ENCODE results near the gene KCNG3. TPM values are rescaled to one million over a fixed set of nuclear protein-coding genes. Genes with fewer than 3 reads are reported as not detected.

KCNG3 gene
- total and polyA plus RNA-seq, 9 donors = 0.20 to 2.3 (median 1.3) TPM

DNA sequence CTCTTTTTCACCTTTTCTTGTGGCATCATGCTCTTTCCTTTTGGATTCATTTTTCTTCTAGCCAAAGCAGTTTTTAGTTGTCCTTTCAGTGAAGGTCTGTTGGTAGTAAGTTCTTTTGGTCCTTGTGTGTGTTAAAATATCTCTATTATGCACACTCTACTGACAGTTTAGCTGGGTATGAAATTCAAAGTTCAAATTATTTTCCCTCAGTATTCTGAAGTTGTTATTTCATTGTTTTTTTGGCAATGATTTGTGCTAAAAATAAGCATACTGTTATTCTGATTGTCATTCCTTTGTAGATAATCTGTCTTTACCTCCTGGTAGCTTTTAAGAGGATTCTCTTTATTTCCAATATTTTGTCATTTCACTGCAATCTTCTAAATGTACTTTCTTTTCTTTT, 79.6 kb downstream of the KCNG3 start:
- H3K4me1 ChIP-seq (ENCODE audit: insufficient read depth) = no peaks in the 10 kb centered on the region
- H3K36me3 ChIP-seq = no peaks in the 10 kb centered on the region
- no peak overlapping the region for H3K4me3 ChIP-seq
- TF ChIP-seq POLR2A (IDR thresholded peaks at IDR 0.05) = no peak
- TF ChIP-seq EP300 (IDR thresholded peaks at IDR 0.05) = no peak
- TF ChIP-seq, protein P1, sequence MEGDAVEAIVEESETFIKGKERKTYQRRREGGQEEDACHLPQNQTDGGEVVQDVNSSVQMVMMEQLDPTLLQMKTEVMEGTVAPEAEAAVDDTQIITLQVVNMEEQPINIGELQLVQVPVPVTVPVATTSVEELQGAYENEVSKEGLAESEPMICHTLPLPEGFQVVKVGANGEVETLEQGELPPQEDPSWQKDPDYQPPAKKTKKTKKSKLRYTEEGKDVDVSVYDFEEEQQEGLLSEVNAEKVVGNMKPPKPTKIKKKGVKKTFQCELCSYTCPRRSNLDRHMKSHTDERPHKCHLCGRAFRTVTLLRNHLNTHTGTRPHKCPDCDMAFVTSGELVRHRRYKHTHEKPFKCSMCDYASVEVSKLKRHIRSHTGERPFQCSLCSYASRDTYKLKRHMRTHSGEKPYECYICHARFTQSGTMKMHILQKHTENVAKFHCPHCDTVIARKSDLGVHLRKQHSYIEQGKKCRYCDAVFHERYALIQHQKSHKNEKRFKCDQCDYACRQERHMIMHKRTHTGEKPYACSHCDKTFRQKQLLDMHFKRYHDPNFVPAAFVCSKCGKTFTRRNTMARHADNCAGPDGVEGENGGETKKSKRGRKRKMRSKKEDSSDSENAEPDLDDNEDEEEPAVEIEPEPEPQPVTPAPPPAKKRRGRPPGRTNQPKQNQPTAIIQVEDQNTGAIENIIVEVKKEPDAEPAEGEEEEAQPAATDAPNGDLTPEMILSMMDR (IDR thresholded peaks at IDR 0.05) = no peak
- no peak for DNase-seq
- no peaks in the 10 kb centered on the region for H3K27me3 ChIP-seq
- no peaks in the 10 kb centered on the region for H3K9me3 ChIP-seq
- no peak overlapping the region for H3K27ac ChIP-seq
- intact Hi-C loops (cut with DNase I) = no loop called here

DNA sequence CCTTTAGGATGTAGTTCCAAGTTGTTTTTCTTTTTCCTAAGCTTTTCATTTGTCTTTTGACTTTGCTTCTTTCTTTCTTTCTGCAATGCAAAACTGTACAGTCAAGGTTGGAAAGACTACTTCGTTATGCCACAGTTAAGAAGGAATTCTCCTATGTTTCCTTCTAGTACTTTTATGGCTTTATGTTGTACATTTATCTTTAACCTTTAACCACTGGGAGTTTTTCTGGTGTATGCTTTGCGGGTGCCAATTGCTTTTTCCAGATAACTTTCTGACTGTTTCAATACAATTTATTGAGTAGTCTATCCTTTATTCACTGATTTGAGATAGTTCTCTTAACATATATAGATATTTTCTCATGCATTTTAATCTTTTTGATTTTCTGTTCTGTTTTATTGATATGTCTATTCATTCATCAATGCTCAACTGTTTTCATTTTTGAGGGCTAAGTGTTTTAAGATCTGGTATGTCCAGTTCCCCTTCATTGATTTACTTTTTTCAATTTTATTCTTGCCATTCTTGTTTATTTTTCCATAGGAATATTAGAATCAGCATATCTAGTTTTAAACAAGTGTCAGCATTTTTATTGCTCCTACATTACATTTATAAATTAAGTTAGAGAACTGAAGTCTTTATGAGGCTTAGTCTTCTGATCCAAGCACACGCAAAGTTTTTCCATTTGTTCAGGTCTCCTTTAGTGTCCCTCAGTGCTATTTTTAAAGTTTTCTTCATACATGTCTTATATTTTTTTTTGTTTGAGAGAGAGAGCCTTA, 82.9 kb downstream of the KCNG3 start:
- intact Hi-C loops (cut with DNase I) = no loop called here
- no peak for DNase-seq
- no peaks in the 10 kb centered on the region for H3K27me3 ChIP-seq
- WGBS, 3 donors = 86 to 87% (median 87%) methylated on average over 3 of the region's 3 CpGs
- no peaks in the 10 kb centered on the region for H3K9me3 ChIP-seq
- TF ChIP-seq EP300 (IDR thresholded peaks at IDR 0.05) = no peak
- no peak for TF ChIP-seq POLR2A (IDR thresholded peaks at IDR 0.05)
- TF ChIP-seq, protein P1 (IDR thresholded peaks at IDR 0.05) = no peak
- no peaks in the 10 kb centered on the region for H3K36me3 ChIP-seq
- no peak overlapping the region for H3K27ac ChIP-seq
- H3K4me1 ChIP-seq (ENCODE audit: insufficient read depth) = no peaks in the 10 kb centered on the region
- H3K4me3 ChIP-seq = no peak overlapping the region

DNA sequence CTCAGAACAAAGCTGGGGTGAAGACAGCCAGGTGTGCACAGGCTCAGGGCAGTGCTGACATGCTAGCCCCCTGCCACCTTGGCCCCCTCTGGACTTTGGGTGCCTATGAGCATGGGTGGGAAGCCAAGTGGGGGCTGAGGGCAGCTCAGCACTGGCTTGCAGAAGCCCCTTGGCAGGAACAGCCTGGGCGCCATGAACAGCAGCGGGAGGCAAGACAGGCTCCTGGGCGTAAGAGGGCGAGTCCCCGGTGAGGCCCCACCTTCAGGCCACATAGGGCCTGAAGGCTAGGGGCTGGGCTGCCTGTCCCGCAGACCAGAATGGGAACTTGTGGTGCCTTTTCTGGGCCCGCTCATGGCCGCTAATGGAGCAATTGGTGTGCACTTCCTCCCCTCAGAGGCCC, 85.8 kb downstream of the KCNG3 start:
- no peak for DNase-seq
- Histone ChIP-seq H3K4me1 (ENCODE audit: insufficient read depth) (no peaks in the 10 kb centered on the region), H3K4me3 (no peak overlapping the region), H3K27ac (no peak overlapping the region), H3K9me3 (no peaks in the 10 kb centered on the region), H3K36me3 (no peaks in the 10 kb centered on the region), H3K27me3 (no peaks in the 10 kb centered on the region)
- WGBS, 3 donors = 82 to 95% (median 95%) methylated on average over 6 to 8 of the region's 8 CpGs
- TF ChIP-seq POLR2A (IDR thresholded peaks at IDR 0.05) (no peak), EP300 (IDR thresholded peaks at IDR 0.05) (no peak)
- TF ChIP-seq, protein P1 (IDR thresholded peaks at IDR 0.05) = no peak
- intact Hi-C loops (cut with DNase I) = no loop called here

DNA sequence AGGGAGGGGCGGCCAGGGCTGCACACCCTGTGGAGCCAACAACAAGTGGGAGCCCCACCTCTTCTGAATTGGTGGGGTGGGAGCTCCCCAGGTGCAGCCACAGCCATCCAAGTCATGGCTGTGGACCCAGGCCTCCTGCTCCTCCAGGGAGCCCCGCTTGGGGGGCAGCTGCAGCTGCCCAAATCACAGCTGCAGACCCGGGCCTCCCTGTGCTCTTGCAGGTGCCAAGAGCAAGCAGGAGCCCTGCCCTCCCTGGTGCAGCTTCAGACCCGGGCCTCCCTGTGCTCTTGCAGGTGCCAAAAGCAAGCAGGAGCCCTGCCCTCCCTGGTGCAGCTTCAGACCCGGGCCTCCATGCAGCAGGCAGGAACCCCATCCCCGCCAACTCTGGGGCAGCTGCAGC, 86.3 kb downstream of the KCNG3 start:
- Histone ChIP-seq H3K36me3 (no peaks in the 10 kb centered on the region), H3K4me3 (no peak overlapping the region), H3K9me3 (no peaks in the 10 kb centered on the region), H3K27me3 (no peaks in the 10 kb centered on the region), H3K4me1 (ENCODE audit: insufficient read depth) (no peaks in the 10 kb centered on the region), H3K27ac (no peak overlapping the region)
- no peak for DNase-seq
- intact Hi-C loops (cut with DNase I) = no loop called here
- TF ChIP-seq POLR2A (IDR thresholded peaks at IDR 0.05) (no peak), EP300 (IDR thresholded peaks at IDR 0.05) (no peak)
- TF ChIP-seq, protein P1 (IDR thresholded peaks at IDR 0.05) = no peak
- 81 to 90% (median 82%) methylated on average over 4 to 6 of the region's 6 CpGs for WGBS, 3 donors
